ENCODE data around the gene PTPRD. TPM values are rescaled to one million over a fixed set of nuclear protein-coding genes. Genes with fewer than 3 reads are reported as not detected.

Gene PTPRD
- not detected for polyA plus RNA-seq (2012; ENCODE audit: missing spikeins)

GRCh38 chr9:10612641-10613398 lies at the start of gene PTPRD:
Gene PTPRD, minus strand, starts transcription at chr9:10613002.
- TF ChIP-seq POLR2AphosphoS5 (IDR thresholded peaks at IDR 0.05; ENCODE audit: low read depth, low read length) = no peak
- TF ChIP-seq POLR2A (IDR thresholded peaks at IDR 0.05; ENCODE audit: low read depth, low read length) = no peak
- no peak for TF ChIP-seq TAF1 (IDR thresholded peaks at IDR 0.05; ENCODE audit: borderline replicate concordance, low read depth, low read length)
- peak; percentile 14 for DNase-seq (ENCODE audit: insufficient read length)
- FAIRE-seq = no peak

GRCh38 chr9:10661994-10662393 lies 49.2 kb upstream of the PTPRD start:
- TF ChIP-seq POLR2AphosphoS5 (IDR thresholded peaks at IDR 0.05; ENCODE audit: low read depth, low read length) (no peak), POLR2A (IDR thresholded peaks at IDR 0.05; ENCODE audit: low read depth, low read length) (no peak), TAF1 (IDR thresholded peaks at IDR 0.05; ENCODE audit: borderline replicate concordance, low read depth, low read length) (no peak)
- DNase-seq (ENCODE audit: insufficient read length) (no peak), FAIRE-seq (no peak)

- TF ChIP-seq POLR2AphosphoS5 (IDR thresholded peaks at IDR 0.05; ENCODE audit: low read depth, low read length) (no peak), TAF1 (IDR thresholded peaks at IDR 0.05; ENCODE audit: borderline replicate concordance, low read depth, low read length) (no peak), POLR2A (IDR thresholded peaks at IDR 0.05; ENCODE audit: low read depth, low read length) (no peak)
- FAIRE-seq (no peak), DNase-seq (ENCODE audit: insufficient read length) (no peak)
Observed at GRCh38 chr9:10661376-10661775, 48.6 kb upstream of the PTPRD start.

GRCh38 chr9:10651012-10651411 lies 38.2 kb upstream of the PTPRD start:
- no peak for TF ChIP-seq POLR2A (IDR thresholded peaks at IDR 0.05; ENCODE audit: low read depth, low read length)
- TF ChIP-seq POLR2AphosphoS5 (IDR thresholded peaks at IDR 0.05; ENCODE audit: low read depth, low read length) = no peak
- TF ChIP-seq TAF1 (IDR thresholded peaks at IDR 0.05; ENCODE audit: borderline replicate concordance, low read depth, low read length) = no peak
- DNase-seq (ENCODE audit: insufficient read length) = no peak
- FAIRE-seq = no peak

GRCh38 chr9:10649076-10649475 lies 36.3 kb upstream of the PTPRD start:
- no peak for TF ChIP-seq POLR2A (IDR thresholded peaks at IDR 0.05; ENCODE audit: low read depth, low read length)
- no peak for TF ChIP-seq POLR2AphosphoS5 (IDR thresholded peaks at IDR 0.05; ENCODE audit: low read depth, low read length)
- TF ChIP-seq TAF1 (IDR thresholded peaks at IDR 0.05; ENCODE audit: borderline replicate concordance, low read depth, low read length) = no peak
- FAIRE-seq (no peak), DNase-seq (ENCODE audit: insufficient read length) (no peak)

- FAIRE-seq (no peak), DNase-seq (ENCODE audit: insufficient read length) (no peak)
- no peak for TF ChIP-seq POLR2AphosphoS5 (IDR thresholded peaks at IDR 0.05; ENCODE audit: low read depth, low read length)
- no peak for TF ChIP-seq POLR2A (IDR thresholded peaks at IDR 0.05; ENCODE audit: low read depth, low read length)
- TF ChIP-seq TAF1 (IDR thresholded peaks at IDR 0.05; ENCODE audit: borderline replicate concordance, low read depth, low read length) = no peak
Observed at GRCh38 chr9:10633785-10634184, 21.0 kb upstream of the PTPRD start.

GRCh38 chr9:10614196-10614800 lies 1.5 kb upstream of the PTPRD start:
- DNase-seq (ENCODE audit: insufficient read length) (no peak), FAIRE-seq (no peak)
- TF ChIP-seq POLR2A (IDR thresholded peaks at IDR 0.05; ENCODE audit: low read depth, low read length) = no peak
- no peak for TF ChIP-seq POLR2AphosphoS5 (IDR thresholded peaks at IDR 0.05; ENCODE audit: low read depth, low read length)
- TF ChIP-seq TAF1 (IDR thresholded peaks at IDR 0.05; ENCODE audit: borderline replicate concordance, low read depth, low read length) = no peak

GRCh38 chr9:10613419-10613818 lies 617 bp upstream of the PTPRD start:
- FAIRE-seq = no peak
- TF ChIP-seq POLR2AphosphoS5 (IDR thresholded peaks at IDR 0.05; ENCODE audit: low read depth, low read length) = no peak
- no peak for TF ChIP-seq TAF1 (IDR thresholded peaks at IDR 0.05; ENCODE audit: borderline replicate concordance, low read depth, low read length)
- TF ChIP-seq POLR2A (IDR thresholded peaks at IDR 0.05; ENCODE audit: low read depth, low read length) = no peak
- no peak for DNase-seq (ENCODE audit: insufficient read length)

GRCh38 chr9:10605388-10605787 lies 7.4 kb downstream of the PTPRD start:
- no peak for FAIRE-seq
- TF ChIP-seq TAF1 (IDR thresholded peaks at IDR 0.05; ENCODE audit: borderline replicate concordance, low read depth, low read length) = no peak
- TF ChIP-seq POLR2A (IDR thresholded peaks at IDR 0.05; ENCODE audit: low read depth, low read length) = no peak
- no peak for TF ChIP-seq POLR2AphosphoS5 (IDR thresholded peaks at IDR 0.05; ENCODE audit: low read depth, low read length)
- DNase-seq (ENCODE audit: insufficient read length) = no peak

- TF ChIP-seq POLR2AphosphoS5 (IDR thresholded peaks at IDR 0.05; ENCODE audit: low read depth, low read length) (no peak), POLR2A (IDR thresholded peaks at IDR 0.05; ENCODE audit: low read depth, low read length) (no peak), TAF1 (IDR thresholded peaks at IDR 0.05; ENCODE audit: borderline replicate concordance, low read depth, low read length) (no peak)
- FAIRE-seq = no peak
- no peak for DNase-seq (ENCODE audit: insufficient read length)
Observed at GRCh38 chr9:10604927-10605326, 7.9 kb downstream of the PTPRD start.

- TF ChIP-seq POLR2A (IDR thresholded peaks at IDR 0.05; ENCODE audit: low read depth, low read length) = no peak
- TF ChIP-seq TAF1 (IDR thresholded peaks at IDR 0.05; ENCODE audit: borderline replicate concordance, low read depth, low read length) = no peak
- TF ChIP-seq POLR2AphosphoS5 (IDR thresholded peaks at IDR 0.05; ENCODE audit: low read depth, low read length) = no peak
- no peak for FAIRE-seq
Observed at GRCh38 chr9:10597801-10598200, 15.0 kb downstream of the PTPRD start.

GRCh38 chr9:10594482-10594881 lies 18.3 kb downstream of the PTPRD start:
- DNase-seq (ENCODE audit: insufficient read length) (no peak), FAIRE-seq (no peak)
- TF ChIP-seq POLR2AphosphoS5 (IDR thresholded peaks at IDR 0.05; ENCODE audit: low read depth, low read length) (no peak), POLR2A (IDR thresholded peaks at IDR 0.05; ENCODE audit: low read depth, low read length) (no peak), TAF1 (IDR thresholded peaks at IDR 0.05; ENCODE audit: borderline replicate concordance, low read depth, low read length) (no peak)

More at GRCh38 chr9:10597801-10598200, 15.0 kb downstream of the PTPRD start:
- no peak for DNase-seq (ENCODE audit: insufficient read length)

Measured in GM12892 (cell line).